ENCODE results near the gene ANKS1A. TPM values are rescaled to one million over a fixed set of nuclear protein-coding genes. Genes with fewer than 3 reads are reported as not detected.

The ANKS1A gene
- total RNA-seq, 1 experiment from 2014 or later: 14.4 TPM

DNA sequence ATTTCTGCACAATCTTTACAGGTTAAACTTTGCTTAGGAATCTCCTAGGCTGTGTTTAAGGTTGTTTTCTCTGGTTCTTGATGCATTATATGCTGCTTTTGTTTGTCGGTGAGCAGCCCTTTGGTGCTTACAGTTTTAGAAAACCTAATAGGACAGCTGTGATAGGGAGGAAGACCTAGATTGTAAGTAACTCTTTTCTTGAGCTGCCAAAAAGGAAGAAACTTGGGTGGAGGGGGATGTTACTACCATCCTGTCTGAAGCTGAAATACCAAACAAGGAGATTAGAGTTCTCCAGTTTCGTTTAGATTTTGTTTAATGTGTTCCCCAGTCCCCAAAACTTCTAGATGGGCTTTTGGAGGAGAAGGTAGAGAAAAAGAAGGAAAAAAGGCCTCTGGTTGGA is 72.0 kb downstream of the ANKS1A start:
- intact Hi-C loops (cut with micrococcal nuclease; ENCODE audit: unreplicated experiment) (no loop called here), in situ Hi-C loops (cut with HindIII; ENCODE audit: low pct_unique_long_range_greater_than_20kb, low sequenced_read_pairs) (no loop called here)
- no peaks in the 10 kb centered on the region for H3K9me3 ChIP-seq (ENCODE audit: control insufficient read depth, insufficient read depth, low read depth, low read length)
- H3K36me3 ChIP-seq (ENCODE audit: control insufficient read depth, insufficient read depth, low read length): no peaks in the 10 kb centered on the region
- no peaks in the 10 kb centered on the region for H3K27me3 ChIP-seq (ENCODE audit: control insufficient read depth, insufficient read depth, low read length)
- no peak for ATAC-seq
- H3K27ac ChIP-seq (ENCODE audit: low read length): no peak overlapping the region
- TF ChIP-seq, protein P1, sequence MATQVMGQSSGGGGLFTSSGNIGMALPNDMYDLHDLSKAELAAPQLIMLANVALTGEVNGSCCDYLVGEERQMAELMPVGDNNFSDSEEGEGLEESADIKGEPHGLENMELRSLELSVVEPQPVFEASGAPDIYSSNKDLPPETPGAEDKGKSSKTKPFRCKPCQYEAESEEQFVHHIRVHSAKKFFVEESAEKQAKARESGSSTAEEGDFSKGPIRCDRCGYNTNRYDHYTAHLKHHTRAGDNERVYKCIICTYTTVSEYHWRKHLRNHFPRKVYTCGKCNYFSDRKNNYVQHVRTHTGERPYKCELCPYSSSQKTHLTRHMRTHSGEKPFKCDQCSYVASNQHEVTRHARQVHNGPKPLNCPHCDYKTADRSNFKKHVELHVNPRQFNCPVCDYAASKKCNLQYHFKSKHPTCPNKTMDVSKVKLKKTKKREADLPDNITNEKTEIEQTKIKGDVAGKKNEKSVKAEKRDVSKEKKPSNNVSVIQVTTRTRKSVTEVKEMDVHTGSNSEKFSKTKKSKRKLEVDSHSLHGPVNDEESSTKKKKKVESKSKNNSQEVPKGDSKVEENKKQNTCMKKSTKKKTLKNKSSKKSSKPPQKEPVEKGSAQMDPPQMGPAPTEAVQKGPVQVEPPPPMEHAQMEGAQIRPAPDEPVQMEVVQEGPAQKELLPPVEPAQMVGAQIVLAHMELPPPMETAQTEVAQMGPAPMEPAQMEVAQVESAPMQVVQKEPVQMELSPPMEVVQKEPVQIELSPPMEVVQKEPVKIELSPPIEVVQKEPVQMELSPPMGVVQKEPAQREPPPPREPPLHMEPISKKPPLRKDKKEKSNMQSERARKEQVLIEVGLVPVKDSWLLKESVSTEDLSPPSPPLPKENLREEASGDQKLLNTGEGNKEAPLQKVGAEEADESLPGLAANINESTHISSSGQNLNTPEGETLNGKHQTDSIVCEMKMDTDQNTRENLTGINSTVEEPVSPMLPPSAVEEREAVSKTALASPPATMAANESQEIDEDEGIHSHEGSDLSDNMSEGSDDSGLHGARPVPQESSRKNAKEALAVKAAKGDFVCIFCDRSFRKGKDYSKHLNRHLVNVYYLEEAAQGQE (IDR thresholded peaks at IDR 0.05; ENCODE audit: insufficient read depth in 1 of 2, low read depth in 2 of 2, low read length in 1 of 2): no peak
- TF ChIP-seq, protein P2, sequence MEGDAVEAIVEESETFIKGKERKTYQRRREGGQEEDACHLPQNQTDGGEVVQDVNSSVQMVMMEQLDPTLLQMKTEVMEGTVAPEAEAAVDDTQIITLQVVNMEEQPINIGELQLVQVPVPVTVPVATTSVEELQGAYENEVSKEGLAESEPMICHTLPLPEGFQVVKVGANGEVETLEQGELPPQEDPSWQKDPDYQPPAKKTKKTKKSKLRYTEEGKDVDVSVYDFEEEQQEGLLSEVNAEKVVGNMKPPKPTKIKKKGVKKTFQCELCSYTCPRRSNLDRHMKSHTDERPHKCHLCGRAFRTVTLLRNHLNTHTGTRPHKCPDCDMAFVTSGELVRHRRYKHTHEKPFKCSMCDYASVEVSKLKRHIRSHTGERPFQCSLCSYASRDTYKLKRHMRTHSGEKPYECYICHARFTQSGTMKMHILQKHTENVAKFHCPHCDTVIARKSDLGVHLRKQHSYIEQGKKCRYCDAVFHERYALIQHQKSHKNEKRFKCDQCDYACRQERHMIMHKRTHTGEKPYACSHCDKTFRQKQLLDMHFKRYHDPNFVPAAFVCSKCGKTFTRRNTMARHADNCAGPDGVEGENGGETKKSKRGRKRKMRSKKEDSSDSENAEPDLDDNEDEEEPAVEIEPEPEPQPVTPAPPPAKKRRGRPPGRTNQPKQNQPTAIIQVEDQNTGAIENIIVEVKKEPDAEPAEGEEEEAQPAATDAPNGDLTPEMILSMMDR (IDR thresholded peaks at IDR 0.05): no peak
- no peak for TF ChIP-seq TCF7L2 (IDR thresholded peaks at IDR 0.05; ENCODE audit: low read depth, low read length)
- no peak for TF ChIP-seq SIN3A (IDR thresholded peaks at IDR 0.05; ENCODE audit: borderline replicate concordance, insufficient read depth, low read depth, low read length)
- TF ChIP-seq POLR2AphosphoS5 (IDR thresholded peaks at IDR 0.05; ENCODE audit: low read depth, low read length): no peak
- BruUV-seq (replicated peaks): no TSS peak
- DNase-seq (ENCODE audit: low read depth, low spot score): no peak
- no peaks in the 10 kb centered on the region for H3K4me1 ChIP-seq (ENCODE audit: control insufficient read depth, insufficient read depth, low read length)
- ChIA-PET POLR2A (interaction anchor here (0.5 kb wide), 1 partner anchor 190 kb away, joined by 10 read pairs; no protein-coding TSS in a partner anchor), CTCF (no interaction called here)
- no peak overlapping the region for H3K4me3 ChIP-seq (ENCODE audit: low read depth in 2 of 2, low read length in 2 of 2)

DNA sequence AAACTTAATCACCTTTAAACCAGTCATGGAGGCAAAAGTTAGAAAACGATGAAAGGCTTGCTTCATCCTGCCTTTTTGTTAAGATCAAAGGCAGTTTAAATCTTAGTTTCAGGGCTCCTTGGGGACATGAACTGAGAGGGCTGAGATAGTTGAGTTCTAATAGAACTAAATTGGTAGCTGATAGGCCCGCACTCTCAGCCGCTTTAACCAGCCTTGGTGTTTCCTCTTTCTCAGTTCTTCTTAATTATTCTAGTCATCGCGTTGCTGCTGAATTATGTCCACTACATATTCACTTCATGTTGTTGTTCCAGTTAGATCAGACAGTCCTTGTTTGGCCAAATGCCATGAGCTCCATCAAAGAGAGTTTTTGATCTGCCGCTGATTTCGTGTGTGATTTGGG is 72.5 kb downstream of the ANKS1A start:
- Histone ChIP-seq H3K27me3 (ENCODE audit: control insufficient read depth, insufficient read depth, low read length) (no peaks in the 10 kb centered on the region), H3K9me3 (ENCODE audit: control insufficient read depth, insufficient read depth, low read depth, low read length) (no peaks in the 10 kb centered on the region), H3K4me1 (ENCODE audit: control insufficient read depth, insufficient read depth, low read length) (no peaks in the 10 kb centered on the region), H3K36me3 (ENCODE audit: control insufficient read depth, insufficient read depth, low read length) (no peaks in the 10 kb centered on the region), H3K27ac (ENCODE audit: low read length) (no peak overlapping the region), H3K4me3 (ENCODE audit: low read depth in 2 of 2, low read length in 2 of 2) (no peak overlapping the region)
- intact Hi-C loops (cut with micrococcal nuclease; ENCODE audit: unreplicated experiment): no loop called here
- in situ Hi-C loops (cut with HindIII; ENCODE audit: low pct_unique_long_range_greater_than_20kb, low sequenced_read_pairs): no loop called here
- POLR2A ChIA-PET: interaction anchor here (0.5 kb wide), 1 partner anchor 190 kb away, joined by 10 read pairs; no protein-coding TSS in a partner anchor
- ATAC-seq (no peak), DNase-seq (ENCODE audit: low read depth, low spot score) (no peak)
- TF ChIP-seq, protein P2 (IDR thresholded peaks at IDR 0.05): no peak
- TF ChIP-seq POLR2AphosphoS5 (IDR thresholded peaks at IDR 0.05; ENCODE audit: low read depth, low read length) (no peak), TCF7L2 (IDR thresholded peaks at IDR 0.05; ENCODE audit: low read depth, low read length) (no peak), SIN3A (IDR thresholded peaks at IDR 0.05; ENCODE audit: borderline replicate concordance, insufficient read depth, low read depth, low read length) (no peak)
- TF ChIP-seq, protein P1 (IDR thresholded peaks at IDR 0.05; ENCODE audit: insufficient read depth in 1 of 2, low read depth in 2 of 2, low read length in 1 of 2): no peak
- BruUV-seq (replicated peaks): no TSS peak
- CTCF ChIA-PET: no interaction called here
